Cardiac muscle cell (in vitro differentiated cells and primary cell): Measurements from ENCODE around the gene REEP2. TPM values are rescaled to one million over a fixed set of nuclear protein-coding genes. Genes with fewer than 3 reads are reported as not detected.
A peak's percentile ranks its signal among the peaks of the same experiment; 100 is the strongest.
"Not testable (repeated sequence)": the region's sequence is repeated elsewhere in the genome, so short reads cannot be mapped to it uniquely, and the experiment has no call there.

Experiments used
- DNase-seq, 2 donors: peaks; one replicate each; pipeline versions ENCODE4 v3.0.0 to v3.0.0-alpha.2; 2010 to 2017; ENCODE audit warnings: low read depth in 1 of 2, low spot score in 1 of 2
- H3K27ac ChIP-seq: fragments of 200-600 bp; sonication (generic); 2 replicates; pipeline ENCODE4 v1.5.1; 2016
- H3K27me3 ChIP-seq: fragments of 200-600 bp; sonication (generic); 2 replicates; pipeline ENCODE4 v1.6.0; 2016; ENCODE audit warnings: control low read depth
- H3K36me3 ChIP-seq: fragments of 200-600 bp; sonication (generic); 2 replicates; pipeline ENCODE4 v1.5.1; 2016; ENCODE audit warnings: control low read depth
- H3K4me1 ChIP-seq: fragments of 200-600 bp; sonication (generic); 2 replicates; pipeline ENCODE4 v1.8.1; 2017; ENCODE audit warnings: low read depth, mild to moderate bottlenecking, mixed run types
- H3K4me3 ChIP-seq: fragments of 200-600 bp; sonication (generic); 2 replicates; pipeline ENCODE4 v1.5.1; 2016; ENCODE audit warnings: mild to moderate bottlenecking
- H3K9me3 ChIP-seq: fragments of 200-600 bp; sonication (generic); 2 replicates; pipeline ENCODE4 v1.5.1; 2017; ENCODE audit warnings: low read depth, mild to moderate bottlenecking, control low read depth
- polyA plus RNA-seq: library from polyadenylated mRNA; unstranded; fragments of >200 nt; fragmentation: Nextera tagmentation; extraction: Ambion mirVana; gene quantifications from 2 replicates; pipeline ENCODE4 v1.2.1, GENCODE V29; 2016
- total RNA-seq: library from RNA; depleted of rRNA; stranded (reverse); fragments of >200 nt; gene quantifications from 2 replicates; pipeline ENCODE4 v1.2.3, GENCODE V29; 2016
- TF ChIP-seq, protein P1 (sequence below): IDR thresholded peaks from 2 replicates; pipeline ENCODE4 v1.5.1; 2012; ENCODE audit warnings: low read depth, mild to moderate bottlenecking, low read length

Gene REEP2
- total and polyA plus RNA-seq, 2 experiments from 2014 or later, result 46.7 to 56.6 TPM

DNA sequence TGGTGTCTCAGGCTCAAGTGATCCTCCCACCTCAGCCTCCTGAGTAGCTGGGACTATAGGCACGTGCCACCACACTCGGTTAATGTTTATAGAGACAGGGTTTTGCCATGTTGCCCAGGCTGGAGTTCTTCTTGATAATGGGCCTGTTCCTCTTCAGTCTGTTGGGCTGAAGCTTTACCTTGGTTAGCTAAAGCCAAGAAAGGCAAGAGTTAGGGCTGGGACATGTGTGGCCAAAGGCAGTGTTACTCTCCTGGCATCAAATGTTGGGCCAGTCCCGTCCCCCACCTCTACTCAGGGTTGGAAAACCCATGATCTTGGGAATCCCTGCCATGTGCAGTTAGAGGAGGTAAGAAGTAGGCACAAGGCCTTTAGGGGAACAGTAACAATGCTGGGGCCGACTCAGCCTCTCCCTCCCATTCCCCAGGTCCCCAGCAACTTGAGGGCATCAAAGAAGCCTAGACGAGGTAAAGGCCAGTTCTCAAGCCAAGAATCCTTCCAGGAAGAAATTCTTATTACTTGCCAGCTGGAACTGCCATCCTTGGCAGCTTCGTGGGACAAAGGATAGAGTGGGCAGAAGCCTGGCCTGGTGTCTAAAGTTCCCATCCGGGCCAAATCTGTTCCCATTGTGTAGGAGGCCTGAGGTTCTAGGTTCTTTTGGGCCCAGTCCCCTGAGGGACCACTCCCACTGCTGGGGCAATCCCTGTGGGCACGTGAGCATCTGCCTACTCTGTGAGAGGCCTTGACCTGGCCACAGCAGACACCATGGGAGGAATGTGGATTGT is 30.9 kb downstream of the REEP2 start:
- H3K36me3 ChIP-seq, result no peaks in the 10 kb centered on the region
- DNase-seq, result peak in 1 of 2 donors; percentile 81

DNA sequence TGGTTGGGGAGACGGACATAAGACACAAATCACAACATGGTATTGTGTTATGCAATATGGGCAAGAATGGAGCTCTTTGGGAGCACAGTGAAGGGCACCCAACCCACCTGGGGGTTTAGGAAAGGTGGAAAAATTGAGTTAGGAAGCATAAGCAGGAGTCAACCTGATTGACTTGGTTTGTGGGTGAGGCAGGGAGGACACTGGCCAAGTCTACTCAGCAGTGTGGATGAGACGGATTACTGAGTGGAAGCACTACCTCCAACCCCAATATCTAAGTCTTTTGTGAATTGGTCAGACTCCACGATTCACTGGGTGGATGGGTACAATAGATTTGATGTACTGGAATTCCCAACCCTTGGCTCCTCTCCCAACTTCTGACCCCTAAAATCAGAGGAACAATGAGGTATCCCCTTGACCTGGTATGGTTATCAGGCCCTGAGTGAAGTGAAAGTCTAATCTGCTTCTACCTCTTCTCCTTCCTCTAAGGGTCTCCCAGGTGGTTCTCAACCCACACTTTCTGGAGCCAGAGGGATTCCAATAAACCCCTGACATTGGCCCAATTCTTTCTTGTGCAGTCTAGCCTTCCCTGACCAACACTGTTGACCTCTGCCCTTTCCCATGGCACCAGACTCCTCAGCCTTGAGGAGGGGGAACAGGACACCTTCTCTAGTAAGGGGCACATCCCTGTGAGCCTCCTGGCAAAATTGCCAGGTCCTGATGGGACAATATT is 31.6 kb downstream of the REEP2 start:
- Histone ChIP-seq H3K4me1 (peaks cover 7% of the 10 kb centered on the region), H3K27ac (no peak overlapping the region), H3K36me3 (no peaks in the 10 kb centered on the region), H3K27me3 (peaks cover 15% of the 10 kb centered on the region), H3K9me3 (no peaks in the 10 kb centered on the region), H3K4me3 (no peak overlapping the region)
- no peak for DNase-seq
- TF ChIP-seq, protein P1, sequence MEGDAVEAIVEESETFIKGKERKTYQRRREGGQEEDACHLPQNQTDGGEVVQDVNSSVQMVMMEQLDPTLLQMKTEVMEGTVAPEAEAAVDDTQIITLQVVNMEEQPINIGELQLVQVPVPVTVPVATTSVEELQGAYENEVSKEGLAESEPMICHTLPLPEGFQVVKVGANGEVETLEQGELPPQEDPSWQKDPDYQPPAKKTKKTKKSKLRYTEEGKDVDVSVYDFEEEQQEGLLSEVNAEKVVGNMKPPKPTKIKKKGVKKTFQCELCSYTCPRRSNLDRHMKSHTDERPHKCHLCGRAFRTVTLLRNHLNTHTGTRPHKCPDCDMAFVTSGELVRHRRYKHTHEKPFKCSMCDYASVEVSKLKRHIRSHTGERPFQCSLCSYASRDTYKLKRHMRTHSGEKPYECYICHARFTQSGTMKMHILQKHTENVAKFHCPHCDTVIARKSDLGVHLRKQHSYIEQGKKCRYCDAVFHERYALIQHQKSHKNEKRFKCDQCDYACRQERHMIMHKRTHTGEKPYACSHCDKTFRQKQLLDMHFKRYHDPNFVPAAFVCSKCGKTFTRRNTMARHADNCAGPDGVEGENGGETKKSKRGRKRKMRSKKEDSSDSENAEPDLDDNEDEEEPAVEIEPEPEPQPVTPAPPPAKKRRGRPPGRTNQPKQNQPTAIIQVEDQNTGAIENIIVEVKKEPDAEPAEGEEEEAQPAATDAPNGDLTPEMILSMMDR, result no peak

More for the DNA sequence above, 30.9 kb downstream of the REEP2 start:
- Histone ChIP-seq H3K4me1 (peaks cover 7% of the 10 kb centered on the region), H3K4me3 (no peak overlapping the region), H3K27ac (no peak overlapping the region), H3K9me3 (no peaks in the 10 kb centered on the region), H3K27me3 (peaks cover 15% of the 10 kb centered on the region)
- TF ChIP-seq, protein P1, result no peak

DNA sequence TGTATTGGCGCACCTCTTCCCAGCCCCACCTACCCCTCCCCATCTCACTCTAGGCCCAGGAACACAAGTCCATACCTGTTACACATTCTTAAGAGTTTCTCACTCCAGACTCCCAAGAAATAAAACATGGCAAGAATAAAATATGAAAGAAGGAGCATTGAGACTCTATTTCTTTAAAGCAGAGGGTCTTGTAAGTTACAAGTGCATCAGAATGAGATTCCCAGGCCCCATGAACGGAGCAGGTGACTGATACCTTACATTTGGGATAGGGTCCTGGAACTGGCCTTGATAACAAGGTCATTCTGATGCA is 32.1 kb downstream of the REEP2 start:
- TF ChIP-seq, protein P1, result no peak
- Histone ChIP-seq H3K27ac (no peak overlapping the region), H3K27me3 (peaks cover 10% of the 10 kb centered on the region), H3K4me1 (peaks cover 4% of the 10 kb centered on the region), H3K4me3 (no peak overlapping the region), H3K9me3 (no peaks in the 10 kb centered on the region), H3K36me3 (no peaks in the 10 kb centered on the region)
- no peak for DNase-seq

DNA sequence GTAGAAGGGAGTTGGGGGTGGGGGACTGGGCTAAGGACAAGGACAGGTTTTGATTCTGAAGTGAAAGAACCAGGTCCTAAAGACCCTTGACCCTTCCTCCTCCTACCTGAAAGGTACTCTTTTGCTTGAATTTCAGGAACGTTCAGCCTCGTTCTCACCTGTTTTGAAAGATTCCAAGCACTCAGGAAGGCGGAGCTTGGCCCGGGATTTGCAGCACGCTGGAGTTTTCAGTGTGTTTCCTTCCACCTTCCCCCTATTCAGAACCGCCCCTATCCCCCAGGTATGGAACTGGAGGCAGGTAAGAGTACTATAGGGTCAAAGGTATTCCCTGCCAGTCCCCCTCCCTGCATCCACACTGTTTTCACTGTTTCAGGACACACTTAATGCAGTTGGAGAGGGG is 33.5 kb downstream of the REEP2 start:
- Histone ChIP-seq H3K27ac (no peak overlapping the region), H3K4me3 (no peak overlapping the region), H3K27me3 (no peaks in the 10 kb centered on the region), H3K9me3 (no peaks in the 10 kb centered on the region), H3K36me3 (no peaks in the 10 kb centered on the region), H3K4me1 (peaks cover 13% of the 10 kb centered on the region)
- DNase-seq, result no peak
- TF ChIP-seq, protein P1, result no peak

DNA sequence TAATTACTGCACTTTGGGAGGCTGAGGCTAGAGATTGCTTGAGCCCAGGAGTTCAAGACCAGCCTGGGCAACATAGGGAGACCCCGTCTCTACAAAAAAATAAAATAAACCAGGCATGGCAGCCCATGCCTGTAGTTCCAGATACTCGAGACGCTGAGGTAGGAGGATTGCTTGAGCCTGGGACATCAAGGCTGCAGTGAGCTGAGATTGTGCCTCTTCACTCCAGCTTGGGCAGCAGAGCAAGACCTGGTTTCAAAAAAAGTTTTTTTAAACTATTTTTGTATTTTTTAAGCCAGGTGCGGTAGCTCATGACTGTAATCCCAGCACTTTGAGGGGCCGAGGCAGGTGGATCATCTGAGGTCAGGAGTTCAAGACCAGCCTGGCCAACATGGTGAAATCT is 34.3 kb downstream of the REEP2 start:
- H3K27ac ChIP-seq, H3K36me3 ChIP-seq, H3K9me3 ChIP-seq, H3K27me3 ChIP-seq, H3K4me3 ChIP-seq, DNase-seq: not testable (repeated sequence)
- H3K4me1 ChIP-seq, result peaks cover 13% of the 10 kb centered on the region

DNA sequence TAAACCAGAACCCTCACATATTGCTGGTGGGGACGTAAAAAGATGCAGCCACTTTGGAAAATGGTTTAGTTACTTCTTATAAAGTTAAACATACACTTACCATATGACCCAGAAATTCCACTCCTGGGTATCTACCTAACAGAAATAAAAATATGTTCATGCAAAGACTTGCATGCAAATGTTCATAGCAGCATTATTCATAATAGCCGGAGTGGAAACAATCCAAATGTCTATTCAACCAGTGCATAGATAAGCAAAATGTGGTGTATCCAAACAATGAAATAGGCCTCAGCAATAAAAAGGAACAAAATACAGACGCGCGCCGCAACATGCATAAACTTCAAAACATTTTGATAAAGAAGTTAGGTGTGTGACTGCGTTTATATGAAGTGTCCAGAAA is 38.1 kb downstream of the REEP2 start:
- H3K27ac ChIP-seq, result peak overlapping the region; percentile 52
- no peaks in the 10 kb centered on the region for H3K9me3 ChIP-seq
- no peaks in the 10 kb centered on the region for H3K36me3 ChIP-seq
- no peaks in the 10 kb centered on the region for H3K27me3 ChIP-seq
- peaks cover 13% of the 10 kb centered on the region for H3K4me1 ChIP-seq
- DNase-seq, result no peak
- TF ChIP-seq, protein P1, result no peak
- H3K4me3 ChIP-seq, result no peak overlapping the region
